K562 (cell line): Measurements from ENCODE around the gene SH3YL1. TPM values are rescaled to one million over a fixed set of nuclear protein-coding genes. Genes with fewer than 3 reads are reported as not detected.

Experiments
- ATAC-seq: fragments of 200-7000 bp; cut with Tn5 transposase; 3 replicates; pipeline ENCODE4 v1.9.1; 2020; ENCODE audit warnings: moderate library complexity
- BruUV-seq: library from RNA; stranded (reverse); fragments of 400-500 nt; replicated peaks from 2 replicates; lab custom pipeline; 2021; lab: Mats Ljungman, UMichigan
- CTCF ChIA-PET: fragments of 300-600 bp; formaldehyde crosslinking; extraction: SDS; loops from one replicate; lab custom pipeline; 2021; ENCODE audit warnings: low intra/inter-chr PET ratio; lab: Yijun Ruan, JAX
- POLR2A ChIA-PET: fragments of 300-600, 350-650 bp; sonication (Branson Sonifier 250); formaldehyde crosslinking; extraction: SDS; loops from one replicate; lab custom pipeline; 2021; ENCODE audit warnings: antibody characterized with exemption, inconsistent platforms; lab: Yijun Ruan, JAX
- DNase-seq, 4 experiments: peaks; one replicate each; pipeline versions ENCODE4 v3.0.0 to v3.0.0-alpha.2; 2011 to 2018; ENCODE audit warnings: low spot score in 3 of 4, mixed read lengths in 3 of 4; ENCODE audit errors: extremely low read depth in 1 of 4
- FAIRE-seq: peaks from 2 replicates; lab custom pipeline; 2011; peaks lifted over from hg19 to GRCh38; lab: Jason Lieb, UNC
- H2AFZ ChIP-seq: 2 replicates; pipeline ENCODE4 v1.6.0; 2011; ENCODE audit warnings: low read depth, low read length, control low read depth, inconsistent platforms
- H3K27ac ChIP-seq: fragments of 200-600 bp; 3 replicates; pipeline ENCODE4 v1.8.0; 2011; ENCODE audit warnings: low read depth, mild to moderate bottlenecking, control low read depth, inconsistent platforms, low read length, moderate library complexity, mixed read lengths; ENCODE audit errors: extremely low read depth
- H3K27me3 ChIP-seq, 2 experiments: fragments of 300-600 bp in 1 of 2; 2 replicates in 1 of 2; 3 replicates in 1 of 2; pipeline versions ENCODE4 v1.6.0 to v1.8.0; 2011; ENCODE audit warnings: inconsistent platforms in 2 of 2, low read length in 2 of 2, mild to moderate bottlenecking in 1 of 2, mixed read lengths in 1 of 2, moderate library complexity in 1 of 2; ENCODE audit not compliant: control insufficient read depth in 2 of 2, insufficient read depth in 2 of 2
- H3K36me3 ChIP-seq: fragments of 300-600 bp; 3 replicates; pipeline ENCODE4 v1.8.0; 2011; ENCODE audit warnings: mild to moderate bottlenecking, low read length, inconsistent platforms; ENCODE audit not compliant: control insufficient read depth, insufficient read depth
- H3K4me1 ChIP-seq, 2 experiments: fragments of 200-600 bp in 1 of 2; replicated peaks in 1 of 2; 2 replicates in 1 of 2; 3 replicates in 1 of 2; pipeline versions ENCODE4 v1.5.1 to v1.8.0; 2011; ENCODE audit warnings: inconsistent platforms in 2 of 2, low read length in 2 of 2, mild to moderate bottlenecking in 1 of 2, mixed read lengths in 1 of 2, moderate library complexity in 1 of 2; ENCODE audit not compliant: control insufficient read depth in 2 of 2, insufficient read depth in 2 of 2
- H3K4me2 ChIP-seq: 2 replicates; pipeline ENCODE4 v1.6.1; 2011; ENCODE audit warnings: low read length, control low read depth, inconsistent platforms, mixed read lengths; ENCODE audit not compliant: insufficient read depth
- H3K4me3 ChIP-seq: fragments of 200-600 bp; sonication (generic), shearing (Covaris generic); 2 replicates; pipeline ENCODE4 v1.5.1; 2016; ENCODE audit warnings: control low read depth, inconsistent platforms
- H3K79me2 ChIP-seq: fragments of 200-600 bp; 3 replicates; pipeline ENCODE4 v1.8.0; 2011; ENCODE audit warnings: low read length, inconsistent platforms; ENCODE audit not compliant: control insufficient read depth, insufficient read depth
- H3K9ac ChIP-seq, 2 experiments: 2 replicates each; pipeline versions ENCODE4 v1.6.0 to v1.6.1; 2011; ENCODE audit warnings: low read depth in 2 of 2, low read length in 2 of 2, control low read depth in 1 of 2, inconsistent platforms in 1 of 2, mild to moderate bottlenecking in 1 of 2, mixed read lengths in 1 of 2; ENCODE audit not compliant: insufficient read depth in 1 of 2
- H3K9me1 ChIP-seq: one replicate; pipeline ENCODE4 v1.6.0; 2011; ENCODE audit warnings: inconsistent platforms, mild to moderate bottlenecking, low read length, moderate library complexity; ENCODE audit not compliant: control insufficient read depth, insufficient read depth
- H3K9me3 ChIP-seq: replicated peaks from 2 replicates; pipeline ENCODE4 v1.5.1; 2011; ENCODE audit warnings: low read depth, low read length, inconsistent platforms; ENCODE audit not compliant: control insufficient read depth, insufficient read depth
- H4K20me1 ChIP-seq: replicated peaks from 2 replicates; pipeline ENCODE4 v1.6.1; 2011; ENCODE audit warnings: low read length, inconsistent platforms, mixed read lengths; ENCODE audit not compliant: control insufficient read depth, insufficient read depth
- CREM ChIP-seq: IDR thresholded peaks from 2 replicates; pipeline ENCODE4 v1.6.1; 2014; ENCODE audit warnings: antibody characterized with exemption, low read depth
- ELK3 ChIP-seq: fragments of 450-650 bp; formaldehyde crosslinking; IDR thresholded peaks from 2 replicates; pipeline ENCODE4 v1.4.0; 2020; ENCODE audit warnings: mild to moderate bottlenecking
- JUNB ChIP-seq: fragments of 450-650 bp; formaldehyde crosslinking; conservative IDR thresholded peaks from 2 replicates; pipeline ENCODE4 v1.4.0; 2020; ENCODE audit warnings: mild to moderate bottlenecking
- MTA3 ChIP-seq: fragments of 450-650 bp; formaldehyde crosslinking; IDR thresholded peaks from 2 replicates; pipeline ENCODE4 v1.6.1; 2017; ENCODE audit warnings: mild to moderate bottlenecking, borderline replicate concordance
- NR4A1 ChIP-seq, 2 experiments: fragments of 250-450 bp in 1 of 2; fragments of 450-650 bp in 1 of 2; sonication (Bioruptor Pico) in 1 of 2; IDR thresholded peaks; 2 replicates each; pipeline versions ENCODE4 v1.4.0 to v1.6.1; 2016 to 2020; ENCODE audit warnings: mild to moderate bottlenecking in 2 of 2, missing compliant biosample characterization in 1 of 2, missing genetic modification characterization in 1 of 2, moderate library complexity in 1 of 2
- PHF8 ChIP-seq: fragments of 200-600 bp; sonication (generic); IDR thresholded peaks from 2 replicates; pipeline ENCODE4 v1.6.1; 2012; ENCODE audit warnings: mixed run types, mild to moderate bottlenecking, inconsistent platforms, low read length, moderate library complexity, borderline replicate concordance
- SNRNP70 ChIP-seq: fragments of 200-400 bp; formaldehyde crosslinking; optimal IDR thresholded peaks from 2 replicates; pipeline ENCODE3; 2017; ENCODE audit warnings: low read depth, low read length
- SRSF1 ChIP-seq: fragments of 200-400 bp; formaldehyde crosslinking; IDR thresholded peaks from 2 replicates; pipeline ENCODE4 v1.6.1; 2017; ENCODE audit warnings: mild to moderate bottlenecking, low read depth, low read length, moderate library complexity
- TAF9B ChIP-seq: fragments of 450-650 bp; IDR thresholded peaks from 2 replicates; pipeline ENCODE4 v1.6.1; 2018; ENCODE audit warnings: mild to moderate bottlenecking; ENCODE audit not compliant: partially characterized antibody
- TRIM28 ChIP-seq: fragments of 450-650 bp; IDR thresholded peaks from 2 replicates; pipeline ENCODE4 v1.6.1; 2017
- XRCC4 ChIP-seq: IDR thresholded peaks from one replicate; pipeline ENCODE4 v1.6.1; 2011; ENCODE audit not compliant: insufficient read depth, insufficient read length; ENCODE audit errors: extremely low read depth
- ZFP36 ChIP-seq: fragments of 150-350 bp; IDR thresholded peaks from 2 replicates; pipeline ENCODE4 v1.6.1; 2018; ENCODE audit warnings: low read length, low read depth; ENCODE audit not compliant: partially characterized antibody
- ZNF140 ChIP-seq: fragments of 250-450 bp; sonication (Bioruptor Pico); IDR thresholded peaks from 2 replicates; pipeline ENCODE4 v1.8.0; 2021; ENCODE audit warnings: moderate library complexity, mild to moderate bottlenecking, inconsistent platforms
- ZNF395 ChIP-seq: fragments of 200-800 bp; sonication (Bioruptor generic); IDR thresholded peaks from 2 replicates; pipeline ENCODE4 v1.6.1; 2017; ENCODE audit warnings: missing genetic modification characterization, missing compliant biosample characterization
- ZNF436 ChIP-seq: fragments of 250-450, 450-650 bp; sonication (Bioruptor Pico); formaldehyde crosslinking; IDR thresholded peaks from 2 replicates; pipeline ENCODE4 v1.7.0; 2020; ENCODE audit warnings: mild to moderate bottlenecking
- ZNF76 ChIP-seq: fragments of 250-450 bp; sonication (Bioruptor Pico); IDR thresholded peaks from 2 replicates; pipeline ENCODE4 v1.4.0; 2020; ENCODE audit warnings: mild to moderate bottlenecking, moderate library complexity, borderline replicate concordance
- ZSCAN32 ChIP-seq: fragments of 450-650 bp; formaldehyde crosslinking; IDR thresholded peaks from 2 replicates; pipeline ENCODE4 v1.4.0; 2020; ENCODE audit warnings: mild to moderate bottlenecking, moderate library complexity
- WGBS: fragments of 100-300 bp; shearing (Covaris generic); methylation state at CpG from one replicate; pipeline ENCODE4 v1.1.6; 2016; ENCODE audit warnings: low coverage, mixed read lengths; ENCODE audit not compliant: insufficient coverage; ENCODE audit errors: missing lambda C conversion rate; 5-methylcytosine and 5-hydroxymethylcytosine counted together
- in situ Hi-C: fragments of 300-500 bp; cut with MboI; formaldehyde crosslinking; loops from 4 replicates; pipeline ENCODE4 v1.15.0; 2018; ENCODE audit warnings: inconsistent platforms, mixed read lengths
- intact Hi-C: fragments of 100-400 bp; cut with micrococcal nuclease; formaldehyde crosslinking; loops from 2 replicates; pipeline ENCODE4 v1.14.2; 2022
- polyA plus RNA-seq, 8 experiments: library from polyadenylated mRNA; depleted of rRNA in 4 of 8; stranded (reverse) in 5 of 8; unstranded in 3 of 8; fragments of >200 nt; fragmentation: Nextera tagmentation in 2 of 8; fragmentation: Illumina TruSeq in 1 of 8; extraction: Ambion mirVana in 2 of 8; extraction: Trizol in 1 of 8; gene quantifications; 2 replicates each; pipeline versions ENCODE4 v1.2.1 to v1.2.3, GENCODE V29; 2011 to 2014; ENCODE audit warnings: inconsistent platforms in 1 of 8, missing spikeins in 1 of 8
- total RNA-seq, 7 experiments: library from RNA; depleted of rRNA in 6 of 7; stranded (reverse); fragments of >200 nt in 6 of 7; fragmentation: Illumina TruSeq in 2 of 7; extraction: Trizol in 2 of 7; gene quantifications; 2 replicates each; pipeline versions ENCODE4 v1.2.1 to v1.2.3, GENCODE V29; 2011 to 2021; ENCODE audit warnings: low replicate concordance in 1 of 7

Gene SH3YL1
- total and polyA plus RNA-seq, 9 of the 15 experiments (the other 6 are each of a cell fraction or from before 2014, with no cell fraction given) = 3.9 to 7.8 (median 5.3) TPM

GRCh38 chr2:169741-170140, 94.1 kb downstream of the SH3YL1 start:
- ChIA-PET POLR2A (no interaction called here), CTCF (no interaction called here)
- in situ Hi-C loops (no loop called here), intact Hi-C loops (no loop called here)
- DNase-seq (no peak), FAIRE-seq (no peak), ATAC-seq (no peak)
- Histone ChIP-seq H3K9me3 (no peaks in the 10 kb centered on the region), H3K36me3 (no peaks in the 10 kb centered on the region), H3K9me1 (no peaks in the 10 kb centered on the region), H3K4me3 (no peak overlapping the region), H3K9ac (no peak overlapping the region), H3K79me2 (no peaks in the 10 kb centered on the region), H3K4me1 (no peaks in the 10 kb centered on the region), H4K20me1 (no peaks in the 10 kb centered on the region), H3K27ac (no peak overlapping the region), H3K27me3 (no peaks in the 10 kb centered on the region), H2AFZ (no peak overlapping the region), H3K4me2 (no peak overlapping the region)
- no TSS peak for BruUV-seq
- no peak for TF ChIP-seq SNRNP70
- no peak for TF ChIP-seq PHF8
- TF ChIP-seq SRSF1 = no peak
- TF ChIP-seq ZNF395 (CRISPR knock-in tag) = no peak
- no peak for TF ChIP-seq ZSCAN32 (CRISPR knock-in tag)
- TF ChIP-seq ZNF76 (CRISPR knock-in tag) = no peak
- no peak for TF ChIP-seq ELK3 (CRISPR knock-in tag)
- TF ChIP-seq XRCC4 = no peak
- no peak for TF ChIP-seq JUNB
- no peak for TF ChIP-seq TRIM28
- TF ChIP-seq TAF9B = no peak
- no peak for TF ChIP-seq ZFP36
- TF ChIP-seq ZNF140 = no peak
- no peak for TF ChIP-seq CREM
- TF ChIP-seq ZNF436 (CRISPR knock-in tag) = no peak
- TF ChIP-seq MTA3 = no peak
- no peak for TF ChIP-seq NR4A1 (CRISPR knock-in tag; IDR thresholded peaks at IDR 0.05)
- no peak for TF ChIP-seq NR4A1 (tag; IDR thresholded peaks at IDR 0.05)
- 4% methylated on average over 3 of the region's 3 CpGs for WGBS
